DMS 273 (cell line): ENCODE results near the gene HACD2.
A peak's percentile ranks its signal among the peaks of the same experiment; 100 is the strongest.

Source experiments
- DNase-seq: peaks from one replicate; lab custom pipeline; 2025; ENCODE audit not compliant: unreplicated experiment; lab: John Stamatoyannopoulos, UW

HACD2 gene

GRCh38 chr3:123571973-123572365, 12.9 kb downstream of the HACD2 start:
- no peak for DNase-seq

DNA sequence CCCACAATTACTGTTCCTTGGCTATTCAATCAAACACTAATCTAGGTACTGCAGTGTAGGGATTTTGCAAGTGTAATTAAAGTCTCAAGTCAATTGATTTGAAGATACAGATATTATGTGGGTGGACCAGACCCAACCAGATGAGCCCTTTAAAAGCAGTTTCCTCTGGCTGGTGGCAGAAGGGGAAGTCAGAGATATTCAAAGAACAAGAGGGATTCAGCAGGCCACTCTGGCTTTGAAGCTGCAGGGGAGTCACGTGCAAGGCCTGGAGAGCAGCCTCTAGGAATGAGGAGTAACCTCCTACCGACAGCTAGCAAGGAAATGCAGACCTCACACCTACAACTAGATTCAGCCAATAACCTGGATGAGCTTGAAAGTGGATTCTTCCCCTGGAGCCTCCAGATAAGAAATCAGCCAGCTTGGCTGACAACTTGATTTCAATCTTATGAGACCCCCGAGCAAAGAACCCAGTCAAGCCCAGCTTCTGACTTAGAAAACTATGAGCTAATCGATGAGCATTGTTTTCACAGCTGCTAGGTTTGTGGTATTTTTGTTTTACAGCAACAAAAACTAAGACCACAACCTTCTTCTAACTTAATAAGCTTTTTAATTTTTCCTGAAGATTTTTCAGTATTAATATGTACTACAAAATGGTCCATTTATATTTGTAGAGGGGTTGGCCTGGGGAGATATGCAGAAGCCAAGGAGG, 13.4 kb downstream of the HACD2 start:
- DNase-seq, result no peak

DNA sequence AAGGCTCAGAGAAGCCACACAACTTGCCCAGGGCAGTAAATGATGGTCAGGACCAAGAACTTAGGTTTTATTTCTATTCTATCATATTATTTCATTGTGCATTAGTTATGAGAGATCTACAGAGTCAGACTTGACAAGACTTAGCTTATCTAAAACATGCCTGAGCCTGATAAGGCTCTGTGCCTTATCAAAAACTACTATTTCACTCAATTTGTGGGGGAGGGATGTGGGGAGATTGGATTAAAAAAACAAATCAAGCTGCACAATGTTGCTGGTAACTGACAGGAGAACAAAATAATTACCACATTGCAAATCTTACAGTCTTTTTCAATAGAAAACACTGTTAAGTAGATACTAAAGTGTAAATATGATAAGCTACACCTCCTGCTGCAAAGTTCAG, 16.0 kb downstream of the HACD2 start:
- no peak for DNase-seq

DNA sequence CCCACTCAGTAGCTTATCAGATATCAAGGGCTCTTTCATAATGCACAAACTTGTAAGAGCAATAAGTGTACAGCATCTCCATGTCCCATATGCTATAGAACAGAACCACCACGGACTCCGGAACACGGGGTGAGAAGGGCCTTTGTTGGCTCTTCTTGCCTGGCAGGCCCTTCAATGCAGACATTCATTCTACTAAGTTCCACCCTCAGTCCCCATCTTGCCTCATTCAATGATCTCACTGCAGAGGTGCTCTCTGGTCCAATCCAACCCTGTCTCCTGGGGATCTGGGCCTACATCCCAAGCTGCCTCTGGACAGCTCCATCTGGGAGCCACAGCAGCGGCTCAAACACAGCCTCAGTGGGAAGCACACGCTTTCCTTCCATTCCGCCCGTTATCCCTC, 16.8 kb downstream of the HACD2 start:
- DNase-seq, result no peak

DNA sequence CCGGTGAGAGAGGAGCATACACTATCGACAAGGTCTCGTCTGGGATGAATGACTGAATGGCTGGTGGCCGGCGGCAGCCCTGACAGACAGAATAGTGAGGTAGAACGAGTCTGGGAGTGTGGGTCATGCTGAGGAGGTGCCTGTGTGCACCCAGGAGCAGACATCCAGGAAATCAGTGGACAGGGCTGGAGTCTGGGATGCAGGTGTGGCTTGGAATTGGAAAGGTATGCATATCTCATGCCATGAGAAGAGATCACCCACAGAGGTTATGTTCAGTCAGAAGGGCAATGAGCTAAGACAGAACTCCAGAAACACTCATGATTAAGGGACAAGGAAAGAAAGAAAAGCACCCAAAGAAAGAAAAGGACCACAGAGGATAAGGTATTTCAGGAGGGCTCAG, 20.8 kb downstream of the HACD2 start:
- DNase-seq, result no peak

DNA sequence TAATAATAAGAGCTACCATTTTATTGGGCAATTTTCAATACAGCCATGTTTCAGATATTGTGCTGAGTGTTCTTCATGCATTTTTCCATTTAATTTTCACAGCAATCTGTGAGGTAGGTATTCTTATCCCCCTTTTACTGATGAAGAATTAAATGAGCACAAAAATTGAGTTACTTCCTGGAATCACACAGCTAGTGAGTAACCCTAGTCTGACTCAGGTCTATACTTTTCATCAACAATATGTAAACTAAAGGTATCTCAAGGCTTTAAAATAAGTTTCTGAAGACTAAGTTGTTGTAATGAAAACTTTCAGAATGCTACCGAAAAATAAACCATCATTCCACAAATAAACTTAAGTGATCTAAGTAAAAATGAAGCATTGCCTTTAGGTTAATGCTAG, 22.3 kb downstream of the HACD2 start:
- DNase-seq, result no peak

DNA sequence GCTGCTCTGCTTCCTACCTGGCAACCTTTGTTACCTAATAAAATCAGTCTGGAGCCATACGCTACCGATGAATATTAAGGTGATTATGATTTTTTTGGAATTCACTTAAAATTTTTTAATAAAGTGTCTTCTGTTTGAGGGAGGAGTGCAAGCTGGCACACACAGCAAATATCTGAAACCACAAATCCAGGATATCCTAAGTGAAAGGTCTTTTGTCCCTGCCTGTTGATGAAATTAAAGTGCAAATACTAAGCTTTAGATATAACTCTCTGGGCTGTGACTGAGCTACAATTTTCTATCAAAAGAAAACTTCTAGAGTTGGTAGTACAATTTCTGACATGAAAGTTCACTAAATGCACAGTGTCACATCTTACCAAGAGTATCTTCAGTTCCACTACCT, 23.7 kb downstream of the HACD2 start:
- DNase-seq, result no peak

GRCh38 chr3:123559040-123559861, 25.6 kb downstream of the HACD2 start:
- DNase-seq, result peak; percentile 85

- no peak for DNase-seq
Measured at GRCh38 chr3:123553536-123553935, 31.3 kb downstream of the HACD2 start.

DNA sequence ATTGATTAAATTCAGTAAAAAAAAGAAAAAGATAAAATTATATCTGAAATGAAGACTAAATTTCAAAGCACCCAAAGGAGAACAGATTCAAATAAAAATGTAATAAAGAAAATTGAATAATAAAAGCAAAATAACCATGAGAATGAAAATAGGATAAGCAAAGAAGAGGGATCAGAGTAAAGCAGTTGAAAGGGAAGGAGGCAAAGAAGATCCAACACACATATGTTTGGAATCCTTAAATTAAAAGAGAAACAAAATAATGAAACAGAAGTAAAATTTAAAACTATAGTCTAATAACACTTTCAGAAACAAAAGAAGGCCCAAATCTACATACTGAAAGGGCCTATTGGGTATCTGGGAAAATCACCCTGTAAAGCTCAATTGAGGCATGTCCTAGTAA, 32.1 kb downstream of the HACD2 start:
- DNase-seq, result no peak

- peak; percentile 56 for DNase-seq
Measured at GRCh38 chr3:123552095-123552714, 32.6 kb downstream of the HACD2 start.

- DNase-seq, result no peak
Measured at GRCh38 chr3:123547881-123548519, 36.9 kb downstream of the HACD2 start.

DNA sequence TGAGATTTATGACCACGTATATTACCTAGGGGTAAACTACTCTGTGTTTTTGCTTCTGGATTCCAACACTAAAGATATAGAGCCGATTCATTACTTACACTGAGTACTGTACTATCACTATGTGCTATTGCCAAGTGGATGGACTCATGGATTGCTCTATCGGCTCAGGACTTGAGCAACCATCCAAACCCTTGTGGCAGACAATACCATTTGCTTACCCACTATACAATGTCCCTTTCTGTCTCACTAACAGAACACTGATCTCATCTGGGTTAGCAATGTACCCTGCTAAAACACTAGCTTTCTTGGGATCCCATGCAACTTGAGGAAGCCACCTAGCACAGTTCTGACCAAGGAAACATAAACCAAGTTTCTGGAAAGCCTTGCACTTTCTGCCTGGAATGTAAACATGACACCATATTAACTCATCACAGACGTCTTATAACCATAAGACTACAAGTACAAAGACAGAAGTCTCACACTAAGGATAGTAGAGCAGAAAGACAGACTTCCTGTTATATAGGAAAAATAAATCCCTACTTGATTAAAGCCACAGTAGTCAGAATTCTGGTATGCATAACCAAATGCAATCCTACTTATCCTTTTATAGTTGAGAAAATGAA, 38.6 kb downstream of the HACD2 start:
- no peak for DNase-seq

DNA sequence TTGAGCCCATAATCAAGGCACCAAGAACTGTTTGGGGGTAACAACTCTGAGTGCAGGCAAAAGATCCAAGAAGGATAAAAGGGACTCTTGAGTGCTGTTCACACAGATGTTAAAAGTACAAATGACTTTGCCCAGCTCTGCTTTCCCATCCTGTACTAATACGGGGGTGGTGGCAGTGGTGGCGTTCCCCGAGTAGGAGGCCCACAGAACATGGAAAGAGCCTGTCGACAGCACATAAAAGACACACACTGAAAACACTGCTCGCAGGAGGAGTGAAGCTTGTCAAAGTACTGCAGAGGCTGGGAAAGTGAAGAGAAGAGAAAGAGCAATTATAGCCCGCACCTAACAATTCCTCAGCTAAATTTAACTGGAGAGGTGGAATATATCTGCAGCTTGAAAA, 40.9 kb downstream of the HACD2 start:
- DNase-seq, result no peak

DNA sequence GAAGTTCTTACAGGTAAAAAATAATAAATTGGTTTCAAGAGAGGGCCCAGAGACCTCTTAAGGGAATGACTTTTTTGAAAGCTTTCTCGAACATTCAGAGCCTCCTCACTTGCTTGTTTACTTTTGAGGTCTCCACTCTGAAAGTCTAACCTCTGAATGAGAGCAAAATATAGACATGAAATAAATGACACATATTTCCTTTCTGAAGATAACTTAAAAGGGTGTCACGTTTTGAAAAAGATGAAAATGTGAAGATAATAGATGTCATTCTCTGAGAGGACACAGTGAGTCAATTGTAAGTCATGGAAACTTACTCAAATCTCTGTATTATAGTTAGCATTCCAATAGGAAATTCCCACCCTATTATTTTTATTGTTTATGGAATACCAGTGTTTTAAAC, 44.6 kb downstream of the HACD2 start:
- DNase-seq, result no peak

DNA sequence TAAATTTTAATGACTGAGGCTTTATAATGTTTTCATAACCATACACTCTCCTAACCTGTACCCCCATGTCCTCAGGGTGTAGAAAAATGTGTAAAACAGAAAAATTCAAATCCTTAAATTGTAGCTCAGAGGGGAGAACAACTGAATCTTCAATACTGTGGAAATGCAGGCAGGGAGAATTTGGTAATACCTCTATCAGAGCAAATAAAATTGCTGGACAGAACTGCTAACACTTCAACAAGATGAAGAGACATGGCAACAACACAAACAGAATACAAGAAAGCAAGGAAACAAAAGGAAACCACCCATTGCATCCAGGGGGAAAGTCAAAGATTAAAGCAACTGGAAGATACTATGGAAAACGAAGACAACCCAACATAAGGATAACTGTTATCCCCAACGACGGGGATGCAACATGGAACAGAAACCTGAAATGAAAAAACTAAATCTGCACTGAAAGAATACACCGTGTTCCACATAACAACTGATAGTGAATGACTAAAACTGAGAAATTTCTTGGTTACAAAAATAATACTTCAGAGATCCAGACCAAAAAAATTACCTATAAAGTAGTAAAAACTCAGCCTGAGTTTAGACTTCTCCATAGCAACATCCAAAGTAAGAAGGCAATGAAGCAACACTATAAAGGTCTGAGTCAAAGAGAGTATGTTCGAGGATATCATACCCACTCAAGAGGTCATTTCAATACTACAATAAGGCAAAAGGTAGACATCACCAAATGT, 48.5 kb downstream of the HACD2 start:
- no peak for DNase-seq

DNA sequence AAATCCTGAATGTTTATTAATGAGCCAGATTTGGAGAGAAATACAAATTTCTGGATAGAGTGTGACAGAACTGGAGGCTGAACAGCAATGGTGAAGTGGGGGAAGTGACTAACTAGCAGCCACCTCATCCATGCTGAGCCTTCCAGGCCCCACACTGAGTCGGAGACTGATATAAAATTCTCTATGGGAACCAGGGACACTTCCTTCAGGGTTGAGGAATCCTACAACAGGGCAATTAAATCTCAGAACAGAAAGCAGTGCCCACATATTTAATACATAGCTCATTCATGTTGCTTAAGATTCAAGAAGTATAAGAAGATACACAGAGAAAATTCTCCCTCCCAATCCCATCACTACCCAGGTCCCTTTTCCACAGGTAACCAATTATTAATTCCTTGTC, 49.3 kb downstream of the HACD2 start:
- DNase-seq, result no peak

GRCh38 chr3:123534264-123534663, 50.6 kb downstream of the HACD2 start:
- no peak for DNase-seq

DNA sequence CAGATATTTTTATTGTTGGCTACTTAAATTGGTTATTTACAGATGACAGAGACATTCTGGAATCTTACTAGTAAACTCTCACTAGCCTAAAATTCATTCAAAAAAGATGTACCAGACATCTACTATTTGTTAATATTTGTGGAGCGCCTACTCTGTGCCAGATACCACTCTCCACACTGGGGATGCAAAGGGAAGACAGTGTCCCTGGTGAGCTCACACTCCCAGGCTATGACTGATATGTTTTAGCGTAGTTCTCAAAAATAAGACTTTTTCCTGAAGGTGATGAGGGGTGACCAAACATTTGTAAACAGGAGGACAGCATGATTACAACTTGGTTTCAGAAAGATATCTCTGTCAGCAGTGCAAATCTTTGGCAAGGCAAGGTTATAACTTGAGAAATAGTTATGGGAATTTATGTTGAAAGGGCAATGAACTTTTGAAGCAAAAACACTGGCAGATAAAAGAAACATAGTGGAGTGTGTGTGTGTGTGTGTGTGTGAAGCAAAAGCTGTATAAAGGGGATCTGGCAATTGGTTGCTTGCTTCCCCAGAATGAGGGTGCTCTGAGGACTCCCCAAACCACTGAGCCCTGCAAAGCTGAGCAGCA, 51.2 kb downstream of the HACD2 start:
- DNase-seq, result no peak

GRCh38 chr3:123528130-123528529, 56.7 kb downstream of the HACD2 start:
- no peak for DNase-seq
